Right lung (tissue), 5 donors: ENCODE measurements around the gene ANKRD24. TPM values are rescaled to one million over a fixed set of nuclear protein-coding genes. Genes with fewer than 3 reads are reported as not detected.
"Not testable (repeated sequence)": the region's sequence is repeated elsewhere in the genome, so short reads cannot be mapped to it uniquely, and the experiment has no call there.

Experiments
- DNase-seq, 2 donors: peaks; one replicate each; pipeline ENCODE4 v3.0.0-alpha.2; 2013
- polyA plus RNA-seq, 5 donors: library from polyadenylated mRNA; unstranded; fragments of 120-200 nt; gene quantifications; one replicate each; pipeline versions ENCODE4 v1.2.1 to v1.2.3, GENCODE V29; 2013; ENCODE audit warnings: inconsistent platforms in 1 of 5, low replicate concordance in 1 of 5; ENCODE audit not compliant: insufficient read length in 5 of 5, insufficient read depth in 1 of 5

Gene ANKRD24
- polyA plus RNA-seq, 5 donors = 0.73 to 3.1 (median 1.1) TPM

DNA sequence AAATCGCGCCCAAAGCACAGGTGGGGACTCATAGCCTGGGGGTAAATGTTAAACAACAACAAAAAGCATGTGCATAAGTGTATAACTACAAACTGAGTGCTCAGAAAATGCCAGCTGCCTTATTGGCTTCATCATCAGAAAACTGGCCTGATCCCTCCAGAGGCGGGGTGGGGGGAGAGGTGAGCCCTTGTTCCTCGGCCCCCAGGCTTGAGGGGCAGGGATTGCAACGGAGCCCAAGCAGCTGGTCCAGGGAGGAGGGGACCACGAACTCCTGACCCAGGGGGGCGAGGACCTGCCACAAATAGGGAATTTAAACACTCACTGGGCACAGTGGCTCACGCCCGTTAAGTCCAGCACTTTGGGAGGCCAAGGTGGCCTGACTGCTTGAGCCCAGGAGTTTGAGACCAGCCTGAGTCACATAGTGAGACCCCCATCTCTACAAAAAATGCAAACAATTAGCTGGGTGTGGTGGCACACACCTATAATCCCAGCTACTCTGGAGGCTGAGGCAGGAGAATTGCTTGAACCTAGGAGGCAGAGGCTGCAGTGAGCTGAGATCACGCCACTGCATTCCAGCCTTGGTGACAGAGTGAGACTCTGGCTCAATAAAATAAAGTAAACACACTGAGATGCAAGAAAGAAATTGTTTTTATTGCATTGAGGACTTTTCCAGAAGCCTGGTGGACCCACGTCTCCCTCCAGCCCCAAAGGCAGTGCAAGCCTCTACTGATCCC, 8.8 kb upstream of the ANKRD24 start:
- DNase-seq = no peak

- DNase-seq = no peak
These were observed 8.1 kb upstream of the ANKRD24 start for GRCh38 chr19:4174213-4174894.

GRCh38 chr19:4174895-4175668, 7.4 kb upstream of the ANKRD24 start:
- DNase-seq = no peak

GRCh38 chr19:4175669-4175931, 6.9 kb upstream of the ANKRD24 start:
- no peak for DNase-seq

DNA sequence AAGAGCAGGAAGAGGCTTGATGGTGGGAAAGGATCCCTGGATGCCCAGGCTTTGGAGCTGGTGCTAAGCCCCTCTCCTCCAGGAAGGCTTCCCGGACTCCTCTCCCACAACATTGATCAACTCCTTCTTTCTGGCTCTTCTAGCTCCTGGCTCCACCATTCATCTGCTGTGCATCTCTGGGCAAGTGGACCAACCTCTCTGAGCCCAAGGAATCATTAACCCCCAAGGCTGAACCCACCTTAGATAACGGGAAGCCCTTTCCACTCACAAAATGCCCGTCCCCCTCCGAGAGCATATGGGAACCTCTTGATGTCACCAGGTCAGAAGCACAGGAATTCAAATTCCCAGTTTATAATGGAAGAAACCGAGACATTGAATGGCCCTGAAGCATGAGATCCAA, 5.3 kb upstream of the ANKRD24 start:
- no peak for DNase-seq

- no peak for DNase-seq
These were observed 3.5 kb upstream of the ANKRD24 start for GRCh38 chr19:4178990-4179389.

GRCh38 chr19:4181053-4181508, 1.4 kb upstream of the ANKRD24 start:
- DNase-seq = no peak

GRCh38 chr19:4183967-4184717, 1.7 kb downstream of the ANKRD24 start:
- no peak for DNase-seq

DNA sequence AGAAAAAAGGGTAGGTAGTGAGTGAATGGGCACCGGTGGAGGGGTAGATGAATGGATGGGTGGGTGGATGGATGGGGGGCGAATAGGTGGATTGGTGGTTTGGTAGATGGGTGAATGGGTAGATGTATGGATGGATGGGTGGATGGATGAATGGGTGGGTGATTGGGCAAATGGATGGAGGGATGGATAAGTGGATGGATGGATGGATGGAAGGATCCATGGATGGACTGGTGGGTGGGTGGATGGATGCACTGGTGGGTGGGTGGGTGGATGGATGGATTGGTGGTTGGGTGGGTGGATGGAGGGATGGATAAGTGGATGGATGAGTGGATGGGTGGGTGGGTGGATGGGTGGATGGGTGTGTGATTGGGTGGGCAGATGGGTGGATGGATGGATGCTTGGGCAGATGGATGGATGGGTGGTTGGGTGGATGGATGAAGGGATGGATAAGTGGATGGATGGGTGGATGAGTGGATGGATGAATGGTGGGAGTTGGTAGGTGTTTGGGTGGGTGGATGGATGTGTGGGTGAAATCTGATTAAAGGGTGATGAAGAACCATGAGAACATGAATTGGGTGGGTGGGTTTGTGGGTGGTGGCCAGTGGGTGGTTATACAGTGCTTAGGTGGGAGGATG, 2.3 kb downstream of the ANKRD24 start:
- no peak for DNase-seq

- no peak for DNase-seq
These were observed 3.1 kb downstream of the ANKRD24 start for GRCh38 chr19:4185413-4186086.

GRCh38 chr19:4186087-4186993, 3.9 kb downstream of the ANKRD24 start:
- no peak for DNase-seq

GRCh38 chr19:4187313-4188122, 5.0 kb downstream of the ANKRD24 start:
- DNase-seq = no peak

DNA sequence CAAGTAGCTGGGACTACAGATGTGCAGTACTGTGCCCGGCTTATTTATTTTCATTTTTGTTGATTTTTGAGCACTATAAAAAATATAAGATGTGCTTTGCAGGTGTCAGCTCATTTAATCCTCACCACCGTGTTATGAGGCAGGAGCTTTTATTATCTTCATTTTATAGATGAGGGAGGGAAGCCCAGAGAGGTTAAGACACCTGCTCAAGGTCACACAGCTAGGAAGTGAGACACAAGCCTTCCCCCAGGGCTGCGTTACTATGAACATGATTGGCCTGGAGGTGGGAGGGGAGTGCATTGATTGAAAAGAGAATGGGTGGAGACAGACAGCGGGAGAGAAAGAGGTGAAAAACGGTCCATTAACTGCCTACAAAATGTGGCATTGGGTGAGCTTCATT, 7.2 kb downstream of the ANKRD24 start:
- DNase-seq = no peak

DNA sequence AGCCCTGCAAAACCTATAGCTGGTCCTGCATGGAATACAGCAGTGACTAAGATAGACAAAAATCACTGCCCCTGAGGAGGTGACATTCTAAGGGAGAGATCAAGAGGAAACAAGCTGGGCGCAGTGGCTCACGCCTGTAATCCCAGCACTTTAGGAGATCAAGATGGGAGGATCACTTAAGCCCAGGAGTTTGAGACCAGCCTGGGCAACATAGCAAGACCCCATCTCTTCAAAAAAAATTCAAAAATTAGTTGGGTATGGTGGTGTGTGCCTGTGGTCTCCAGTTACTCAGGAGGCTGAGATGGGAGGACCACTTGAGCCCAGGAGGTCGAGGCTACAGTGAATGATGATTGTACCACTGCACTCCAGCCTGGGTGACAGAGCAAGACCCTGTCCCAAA, 10.0 kb downstream of the ANKRD24 start:
- not testable (repeated sequence) for DNase-seq

GRCh38 chr19:4194353-4194752, 11.9 kb downstream of the ANKRD24 start:
- DNase-seq = no peak

DNA sequence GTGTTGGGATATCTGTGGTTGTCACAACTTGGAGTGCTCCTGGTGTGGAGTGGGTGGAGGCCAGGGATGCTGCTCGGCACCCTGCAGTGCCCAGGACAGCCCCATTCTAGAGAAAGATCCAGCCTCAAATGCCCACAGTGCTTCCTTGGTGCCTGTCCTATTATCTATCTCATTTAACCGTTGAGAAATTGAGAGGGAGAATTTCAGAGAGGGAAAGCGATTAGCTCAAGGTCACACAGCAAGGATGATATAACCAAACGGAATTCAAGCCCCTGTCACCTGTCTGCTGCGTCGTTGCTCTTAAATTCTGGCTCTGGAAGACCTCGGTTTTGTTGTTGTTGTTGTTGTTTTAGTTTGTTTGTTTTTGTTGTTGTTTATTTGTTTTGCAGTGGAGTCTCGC, 13.5 kb downstream of the ANKRD24 start:
- DNase-seq = no peak

GRCh38 chr19:4196587-4197148, 14.2 kb downstream of the ANKRD24 start:
- no peak for DNase-seq

DNA sequence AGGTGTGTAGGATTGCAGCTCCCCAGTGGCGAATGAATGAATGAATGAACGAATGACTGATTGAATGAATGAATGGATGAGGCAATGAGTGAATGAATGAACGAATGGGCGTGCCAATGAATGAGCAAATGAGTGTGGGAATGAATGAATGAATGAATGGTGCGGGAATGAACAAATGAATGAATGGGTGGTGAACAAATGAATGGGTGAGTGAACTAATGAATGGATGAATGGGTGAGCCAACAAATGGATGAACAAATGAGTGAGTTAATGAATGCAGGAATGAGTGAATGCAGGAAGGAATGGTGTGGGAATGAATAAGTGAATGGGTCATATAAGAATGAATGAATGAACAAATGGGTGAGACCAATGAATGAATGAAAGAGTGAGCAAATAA, 14.7 kb downstream of the ANKRD24 start:
- DNase-seq = no peak
